ENCODE data around the gene STX1A. TPM values are rescaled to one million over a fixed set of nuclear protein-coding genes. Genes with fewer than 3 reads are reported as not detected.

Gene STX1A
- total and polyA plus RNA-seq, 2 of the 13 experiments (the other 11 are each of a cell fraction or from before 2014, with no cell fraction given): 6.1 to 12.2 TPM

- TF ChIP-seq SMAD3 (CRISPR knock-in tag; IDR thresholded peaks at IDR 0.05) (no peak; the same call in 1 of the 2 replicates), NAIF1 (CRISPR knock-in tag; IDR thresholded peaks at IDR 0.05; ENCODE audit: borderline replicate concordance) (0 out of 2 replicates have a peak, but pooled peaks have one; percentile 39), ZNF580 (CRISPR knock-in tag; IDR thresholded peaks at IDR 0.05; ENCODE audit: borderline replicate concordance, low read depth) (no peak), FOXO4 (CRISPR knock-in tag; conservative IDR thresholded peaks at IDR 0.05) (0 out of 2 replicates have a peak, but pooled peaks have one; percentile 79), ZNF639 (CRISPR knock-in tag; conservative IDR thresholded peaks at IDR 0.05) (no peak), SSRP1 (CRISPR knock-in tag; IDR thresholded peaks at IDR 0.05) (peak; percentile 63; the same call in 1 of the 2 replicates), REXO4 (CRISPR knock-in tag; IDR thresholded peaks at IDR 0.05; ENCODE audit: borderline replicate concordance) (no peak), SIX1 (CRISPR knock-in tag; IDR thresholded peaks at IDR 0.05; ENCODE audit: borderline replicate concordance) (no peak), ATF7 (IDR thresholded peaks at IDR 0.05) (no peak), ATF7 (CRISPR knock-in tag; IDR thresholded peaks at IDR 0.05) (no peak), MXI1 (IDR thresholded peaks at IDR 0.05; ENCODE audit: borderline replicate concordance, low read depth, low read length) (peak; percentile 96; the same call in 2 of the 3 replicates), ZNF354B (CRISPR knock-in tag; IDR thresholded peaks at IDR 0.05) (peak; percentile 70; the same call in 1 of the 2 replicates), DPF2 (CRISPR knock-in tag; IDR thresholded peaks at IDR 0.05; ENCODE audit: borderline replicate concordance, low read depth) (no peak), SNAPC2 (CRISPR knock-in tag; IDR thresholded peaks at IDR 0.05) (no peak), SMYD3 (CRISPR knock-in tag; IDR thresholded peaks at IDR 0.05) (no peak), ZNF629 (CRISPR knock-in tag; conservative IDR thresholded peaks at IDR 0.05) (no peak), ZNF546 (CRISPR knock-in tag; conservative IDR thresholded peaks at IDR 0.05) (0 out of 2 replicates have a peak, but pooled peaks have one; percentile 37), SIX4 (CRISPR knock-in tag; IDR thresholded peaks at IDR 0.05) (no peak), CHD4 (IDR thresholded peaks at IDR 0.05; ENCODE audit: borderline replicate concordance, low read length) (no peak), PHF5A (CRISPR knock-in tag; IDR thresholded peaks at IDR 0.05; ENCODE audit: low read depth, unreplicated experiment) (no peak), ZKSCAN1 (IDR thresholded peaks at IDR 0.05; ENCODE audit: low read length) (no peak), HOXA5 (CRISPR knock-in tag; IDR thresholded peaks at IDR 0.05) (0 out of 2 replicates have a peak, but pooled peaks have one; percentile 23), ZNF232 (CRISPR knock-in tag; IDR thresholded peaks at IDR 0.05; ENCODE audit: borderline replicate concordance) (0 out of 2 replicates have a peak, but pooled peaks have one; percentile 17), ZSCAN20 (CRISPR knock-in tag; IDR thresholded peaks at IDR 0.05; ENCODE audit: borderline replicate concordance) (peak; percentile 22; the same call in 1 of the 2 replicates), ZNF33A (CRISPR knock-in tag; IDR thresholded peaks at IDR 0.05; ENCODE audit: borderline replicate concordance) (no peak)
- TF ChIP-seq, protein P1, sequence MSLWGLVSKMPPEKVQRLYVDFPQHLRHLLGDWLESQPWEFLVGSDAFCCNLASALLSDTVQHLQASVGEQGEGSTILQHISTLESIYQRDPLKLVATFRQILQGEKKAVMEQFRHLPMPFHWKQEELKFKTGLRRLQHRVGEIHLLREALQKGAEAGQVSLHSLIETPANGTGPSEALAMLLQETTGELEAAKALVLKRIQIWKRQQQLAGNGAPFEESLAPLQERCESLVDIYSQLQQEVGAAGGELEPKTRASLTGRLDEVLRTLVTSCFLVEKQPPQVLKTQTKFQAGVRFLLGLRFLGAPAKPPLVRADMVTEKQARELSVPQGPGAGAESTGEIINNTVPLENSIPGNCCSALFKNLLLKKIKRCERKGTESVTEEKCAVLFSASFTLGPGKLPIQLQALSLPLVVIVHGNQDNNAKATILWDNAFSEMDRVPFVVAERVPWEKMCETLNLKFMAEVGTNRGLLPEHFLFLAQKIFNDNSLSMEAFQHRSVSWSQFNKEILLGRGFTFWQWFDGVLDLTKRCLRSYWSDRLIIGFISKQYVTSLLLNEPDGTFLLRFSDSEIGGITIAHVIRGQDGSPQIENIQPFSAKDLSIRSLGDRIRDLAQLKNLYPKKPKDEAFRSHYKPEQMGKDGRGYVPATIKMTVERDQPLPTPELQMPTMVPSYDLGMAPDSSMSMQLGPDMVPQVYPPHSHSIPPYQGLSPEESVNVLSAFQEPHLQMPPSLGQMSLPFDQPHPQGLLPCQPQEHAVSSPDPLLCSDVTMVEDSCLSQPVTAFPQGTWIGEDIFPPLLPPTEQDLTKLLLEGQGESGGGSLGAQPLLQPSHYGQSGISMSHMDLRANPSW (CRISPR knock-in tag; IDR thresholded peaks at IDR 0.05; ENCODE audit: borderline replicate concordance): no peak
Observed at GRCh38 chr7:73683056-73683787, 36.2 kb downstream of the STX1A start, which contains the start of the genes BUD23 and DNAJC30 (continued).
